ENCODE results near the gene GULP1.

DNA sequence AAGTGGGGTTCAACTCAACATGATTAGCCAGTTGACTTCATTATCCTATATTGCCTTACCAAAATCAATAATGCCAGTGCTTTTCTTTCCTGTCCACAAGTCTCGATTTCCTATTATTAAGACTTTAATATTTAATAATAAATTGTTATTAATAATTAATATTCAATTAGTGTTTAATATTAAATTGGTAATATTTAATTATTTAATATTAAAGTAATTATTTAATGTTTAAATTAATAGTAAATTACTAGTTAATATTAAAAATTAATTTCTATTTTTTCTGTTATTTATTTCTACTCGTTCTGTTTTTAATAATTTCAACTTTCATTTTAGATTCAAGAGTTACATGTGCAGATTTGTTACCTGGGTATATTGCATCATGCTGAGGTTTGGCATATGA is 243.2 kb downstream of the GULP1 start:
- no peak for TF ChIP-seq POLR2AphosphoS5 (IDR thresholded peaks at IDR 0.05)
- TF ChIP-seq EZH2 (IDR thresholded peaks at IDR 0.05; ENCODE audit: borderline replicate concordance, insufficient read depth, low read length, poor library complexity, severe bottlenecking): no peak
- TF ChIP-seq, protein P1, sequence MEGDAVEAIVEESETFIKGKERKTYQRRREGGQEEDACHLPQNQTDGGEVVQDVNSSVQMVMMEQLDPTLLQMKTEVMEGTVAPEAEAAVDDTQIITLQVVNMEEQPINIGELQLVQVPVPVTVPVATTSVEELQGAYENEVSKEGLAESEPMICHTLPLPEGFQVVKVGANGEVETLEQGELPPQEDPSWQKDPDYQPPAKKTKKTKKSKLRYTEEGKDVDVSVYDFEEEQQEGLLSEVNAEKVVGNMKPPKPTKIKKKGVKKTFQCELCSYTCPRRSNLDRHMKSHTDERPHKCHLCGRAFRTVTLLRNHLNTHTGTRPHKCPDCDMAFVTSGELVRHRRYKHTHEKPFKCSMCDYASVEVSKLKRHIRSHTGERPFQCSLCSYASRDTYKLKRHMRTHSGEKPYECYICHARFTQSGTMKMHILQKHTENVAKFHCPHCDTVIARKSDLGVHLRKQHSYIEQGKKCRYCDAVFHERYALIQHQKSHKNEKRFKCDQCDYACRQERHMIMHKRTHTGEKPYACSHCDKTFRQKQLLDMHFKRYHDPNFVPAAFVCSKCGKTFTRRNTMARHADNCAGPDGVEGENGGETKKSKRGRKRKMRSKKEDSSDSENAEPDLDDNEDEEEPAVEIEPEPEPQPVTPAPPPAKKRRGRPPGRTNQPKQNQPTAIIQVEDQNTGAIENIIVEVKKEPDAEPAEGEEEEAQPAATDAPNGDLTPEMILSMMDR (IDR thresholded peaks at IDR 0.05; ENCODE audit: poor library complexity, severe bottlenecking): no peak
- no peak for TF ChIP-seq SMC3 (conservative IDR thresholded peaks at IDR 0.05; ENCODE audit: poor library complexity)
- no peak for TF ChIP-seq EP300 (conservative IDR thresholded peaks at IDR 0.05; ENCODE audit: poor library complexity, severe bottlenecking)
- no peak for TF ChIP-seq TAF1 (IDR thresholded peaks at IDR 0.05; ENCODE audit: low read depth)

All from neural cell (in vitro differentiated cells).